Osteoblast (primary cell): Measurements from ENCODE around the gene ALOX5. TPM values are rescaled to one million over a fixed set of nuclear protein-coding genes. Genes with fewer than 3 reads are reported as not detected.

Experiments used
- DNase-seq: peaks from one replicate; pipeline ENCODE4 v3.0.0; 2011; ENCODE audit warnings: low spot score, mixed read lengths; ENCODE audit not compliant: insufficient read length; ENCODE audit errors: missing footprints
- H2AFZ ChIP-seq: 2 replicates; pipeline ENCODE4 v1.6.0; 2011; ENCODE audit warnings: mild to moderate bottlenecking, low read length
- H3K27ac ChIP-seq: 2 replicates; pipeline ENCODE4 v1.5.1; 2011; ENCODE audit warnings: mild to moderate bottlenecking, low read depth, low read length, moderate library complexity
- H3K27me3 ChIP-seq: 2 replicates; pipeline ENCODE4 v1.6.0; 2012; ENCODE audit warnings: mild to moderate bottlenecking, control low read depth, inconsistent platforms, low read length, moderate library complexity; ENCODE audit not compliant: insufficient read depth
- H3K36me3 ChIP-seq: 2 replicates; pipeline ENCODE4 v1.5.1; 2011; ENCODE audit warnings: mild to moderate bottlenecking, low read length, control low read depth, moderate library complexity; ENCODE audit not compliant: insufficient read depth
- H3K4me1 ChIP-seq: 2 replicates; pipeline ENCODE4 v1.5.1; 2011; ENCODE audit warnings: mild to moderate bottlenecking, low read length, control low read depth, moderate library complexity; ENCODE audit not compliant: insufficient read depth
- H3K4me2 ChIP-seq: 2 replicates; pipeline ENCODE4 v1.6.0; 2011; ENCODE audit warnings: mild to moderate bottlenecking, low read length; ENCODE audit not compliant: insufficient read depth
- H3K4me3 ChIP-seq: fragments of 200-600 bp; sonication (generic); 3 replicates; pipeline ENCODE4 v1.5.1; 2012; ENCODE audit warnings: mild to moderate bottlenecking, low read length, inconsistent platforms; ENCODE audit not compliant: insufficient read depth
- H3K79me2 ChIP-seq: 2 replicates; pipeline ENCODE4 v1.6.0; 2012; ENCODE audit warnings: mild to moderate bottlenecking, low read length, control low read depth, inconsistent platforms; ENCODE audit not compliant: insufficient read depth
- H3K9me3 ChIP-seq: 2 replicates; pipeline ENCODE4 v1.5.1; 2011; ENCODE audit warnings: low read depth, low read length, control low read depth
- H4K20me1 ChIP-seq: 2 replicates; pipeline ENCODE4 v1.6.0; 2012; ENCODE audit warnings: mild to moderate bottlenecking, low read length, control low read depth; ENCODE audit not compliant: insufficient read depth
- total RNA-seq: library from RNA; depleted of rRNA; stranded (reverse); fragments of >200 nt; gene quantifications from 2 replicates; pipeline ENCODE4 v1.2.3, GENCODE V29; 2012
- TF ChIP-seq, protein P1 (sequence below): IDR thresholded peaks from 2 replicates; pipeline ENCODE4 v1.5.1; 2011; ENCODE audit warnings: mild to moderate bottlenecking, low read depth, low read length, moderate library complexity; ENCODE audit errors: extremely low read depth

ALOX5 gene
- total RNA-seq, 1 donor, result not detected

DNA sequence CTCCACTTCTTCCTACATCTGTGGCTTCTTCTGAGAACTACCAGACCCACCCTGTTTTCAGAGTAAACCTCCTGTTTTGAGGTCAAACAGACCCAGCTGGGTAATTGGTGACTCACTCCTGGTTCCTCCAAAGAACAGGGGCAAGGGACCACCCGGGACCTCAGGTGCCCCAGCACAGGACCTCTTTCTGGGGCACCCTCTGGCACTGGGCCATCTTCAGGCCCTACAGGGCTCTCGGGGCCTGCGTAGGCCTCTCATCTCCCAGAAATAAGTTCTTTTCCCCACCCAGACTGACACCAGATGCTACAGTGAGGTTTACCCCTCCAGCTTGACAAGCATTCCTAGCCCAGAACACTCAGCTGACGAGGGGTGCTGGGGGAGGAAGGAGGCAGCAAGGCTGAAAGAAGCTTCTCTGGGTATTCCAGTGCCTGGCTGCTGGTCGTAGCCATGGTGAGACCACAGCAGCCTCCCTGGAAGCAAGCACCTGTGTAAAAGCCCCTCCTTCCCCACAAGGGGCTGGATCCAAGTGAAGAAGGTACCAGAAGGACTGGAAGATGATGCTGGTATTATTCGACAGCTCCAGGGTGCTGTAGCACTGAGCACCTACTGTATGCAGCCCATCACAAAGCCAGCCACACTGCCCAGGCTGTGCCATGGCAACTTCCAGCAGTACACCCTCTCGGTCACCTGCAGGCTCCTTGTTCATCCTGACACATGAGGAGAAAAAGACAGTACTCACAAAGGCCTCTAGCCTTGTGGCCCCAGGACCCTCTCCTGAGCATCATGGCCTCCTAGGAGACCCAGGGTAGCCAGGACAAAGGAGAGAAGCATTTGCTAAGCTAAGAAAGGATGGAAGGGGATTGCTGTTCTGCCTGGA, 47.4 kb downstream of the ALOX5 start:
- Histone ChIP-seq H3K4me2 (no peak overlapping the region), H3K79me2 (no peaks in the 10 kb centered on the region), H3K36me3 (no peaks in the 10 kb centered on the region), H2AFZ (no peak overlapping the region), H3K27me3 (no peaks in the 10 kb centered on the region), H3K4me1 (peaks cover 3% of the 10 kb centered on the region), H3K27ac (no peak overlapping the region), H3K4me3 (no peak overlapping the region), H3K9me3 (no peaks in the 10 kb centered on the region), H4K20me1 (no peaks in the 10 kb centered on the region)
- DNase-seq, result no peak
- TF ChIP-seq, protein P1, sequence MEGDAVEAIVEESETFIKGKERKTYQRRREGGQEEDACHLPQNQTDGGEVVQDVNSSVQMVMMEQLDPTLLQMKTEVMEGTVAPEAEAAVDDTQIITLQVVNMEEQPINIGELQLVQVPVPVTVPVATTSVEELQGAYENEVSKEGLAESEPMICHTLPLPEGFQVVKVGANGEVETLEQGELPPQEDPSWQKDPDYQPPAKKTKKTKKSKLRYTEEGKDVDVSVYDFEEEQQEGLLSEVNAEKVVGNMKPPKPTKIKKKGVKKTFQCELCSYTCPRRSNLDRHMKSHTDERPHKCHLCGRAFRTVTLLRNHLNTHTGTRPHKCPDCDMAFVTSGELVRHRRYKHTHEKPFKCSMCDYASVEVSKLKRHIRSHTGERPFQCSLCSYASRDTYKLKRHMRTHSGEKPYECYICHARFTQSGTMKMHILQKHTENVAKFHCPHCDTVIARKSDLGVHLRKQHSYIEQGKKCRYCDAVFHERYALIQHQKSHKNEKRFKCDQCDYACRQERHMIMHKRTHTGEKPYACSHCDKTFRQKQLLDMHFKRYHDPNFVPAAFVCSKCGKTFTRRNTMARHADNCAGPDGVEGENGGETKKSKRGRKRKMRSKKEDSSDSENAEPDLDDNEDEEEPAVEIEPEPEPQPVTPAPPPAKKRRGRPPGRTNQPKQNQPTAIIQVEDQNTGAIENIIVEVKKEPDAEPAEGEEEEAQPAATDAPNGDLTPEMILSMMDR, result no peak

DNA sequence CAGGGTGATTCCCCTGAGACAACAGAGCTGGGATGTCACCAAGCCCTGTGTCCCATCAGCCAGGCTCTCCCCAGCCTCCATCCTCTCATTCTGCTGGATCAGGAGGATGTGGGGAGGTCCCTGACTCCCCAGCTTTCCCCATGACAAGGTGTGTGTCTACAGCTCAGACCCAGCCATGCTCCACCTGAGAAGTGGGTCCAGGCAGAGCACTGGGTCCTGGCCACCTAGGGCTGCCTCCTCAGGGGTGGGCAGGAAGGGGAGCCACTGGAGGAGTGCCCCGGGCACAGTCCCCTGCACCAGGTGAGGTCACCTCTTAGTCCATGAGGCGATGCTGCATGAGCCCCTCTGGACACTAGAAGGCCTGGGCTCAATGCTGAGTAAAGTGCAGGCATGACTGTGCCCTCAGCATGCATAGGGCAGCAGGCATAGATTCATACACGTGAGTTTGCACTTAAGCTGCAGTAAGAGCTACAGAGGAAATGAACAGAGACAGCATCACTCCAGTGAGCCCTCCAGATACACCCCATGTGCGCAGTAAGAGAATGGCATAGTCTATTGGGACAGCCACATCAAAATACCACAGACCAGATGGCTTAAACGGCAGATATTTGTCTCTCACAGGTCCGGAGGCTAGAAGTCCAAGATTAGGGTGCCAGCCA, 48.3 kb downstream of the ALOX5 start:
- H2AFZ ChIP-seq, result no peak overlapping the region
- peaks cover 3% of the 10 kb centered on the region for H3K27me3 ChIP-seq
- TF ChIP-seq, protein P1, result no peak
- H4K20me1 ChIP-seq, result no peaks in the 10 kb centered on the region
- H3K27ac ChIP-seq, result no peak overlapping the region
- H3K9me3 ChIP-seq, result no peaks in the 10 kb centered on the region
- H3K4me1 ChIP-seq, result peaks cover 3% of the 10 kb centered on the region
- no peak overlapping the region for H3K4me2 ChIP-seq
- H3K36me3 ChIP-seq, result no peaks in the 10 kb centered on the region
- H3K79me2 ChIP-seq, result no peaks in the 10 kb centered on the region
- no peak for DNase-seq
- no peak overlapping the region for H3K4me3 ChIP-seq

DNA sequence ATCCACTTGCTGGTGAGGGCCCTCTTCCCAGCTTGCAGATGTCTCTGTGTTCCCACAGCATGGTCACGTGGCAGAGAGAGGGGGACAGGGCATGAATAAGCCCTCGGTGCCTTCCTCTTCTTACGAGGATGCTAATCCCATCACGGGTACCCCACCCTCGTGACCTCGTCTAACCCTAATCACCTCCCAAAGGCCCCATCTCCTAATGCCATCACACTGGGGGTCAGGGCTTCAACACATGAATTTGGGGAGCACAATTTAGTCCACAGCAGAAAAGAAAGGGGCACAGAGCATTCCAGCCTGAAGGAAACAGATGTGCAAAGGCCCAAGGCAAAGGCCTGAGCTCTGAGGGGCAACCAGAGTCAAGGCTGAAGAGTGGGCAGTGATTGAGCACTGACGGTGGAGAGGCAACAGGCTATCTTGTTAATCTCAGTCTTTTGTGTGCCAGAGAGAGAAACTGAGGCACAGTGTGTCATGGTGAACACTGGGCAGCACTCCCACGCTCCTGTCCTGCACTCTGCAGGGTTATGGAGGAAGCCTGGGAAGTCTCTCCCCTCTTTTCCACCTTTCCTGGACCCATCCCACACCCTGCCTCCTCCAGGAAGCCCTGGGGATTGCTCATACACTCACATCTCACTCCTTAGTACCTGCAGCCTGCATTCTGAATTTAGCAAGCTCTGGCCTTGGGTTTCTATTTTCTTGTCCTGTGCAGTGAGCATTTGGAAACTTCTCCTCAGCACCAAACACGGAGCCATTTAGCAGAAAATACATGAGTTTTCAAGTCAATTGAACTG, 49.0 kb downstream of the ALOX5 start:
- Histone ChIP-seq H3K4me1 (peaks cover 3% of the 10 kb centered on the region), H3K79me2 (no peaks in the 10 kb centered on the region), H3K27ac (no peak overlapping the region), H2AFZ (no peak overlapping the region), H4K20me1 (no peaks in the 10 kb centered on the region), H3K4me3 (no peak overlapping the region), H3K4me2 (no peak overlapping the region), H3K27me3 (peaks cover 3% of the 10 kb centered on the region), H3K9me3 (no peaks in the 10 kb centered on the region), H3K36me3 (no peaks in the 10 kb centered on the region)
- TF ChIP-seq, protein P1, result no peak
- DNase-seq, result no peak
